Prostate gland (tissue), 2 donors: ENCODE results near the gene ZNF319. TPM values are rescaled to one million over a fixed set of nuclear protein-coding genes. Genes with fewer than 3 reads are reported as not detected.

Experiments
- DNase-seq: peaks from one replicate; pipeline ENCODE4 v3.0.0-alpha.2; 2019; ENCODE audit warnings: low spot score
- H3K27ac ChIP-seq, 2 donors: fragments of 200-600 bp; sonication (generic); 2 replicates each; pipeline ENCODE4 v1.5.1; 2017 to 2019
- H3K27me3 ChIP-seq: fragments of 200-600 bp; sonication (generic); replicated peaks from 2 replicates; pipeline ENCODE4 v1.5.1; 2019; ENCODE audit not compliant: insufficient read depth
- H3K36me3 ChIP-seq, 2 donors: fragments of 200-600 bp; sonication (generic); 1 replicate in 1 of 2; 2 replicates in 1 of 2; pipeline versions ENCODE4 v1.5.1 to v1.8.1; 2017 to 2019
- H3K4me1 ChIP-seq: fragments of 200-600 bp; sonication (generic); replicated peaks from 2 replicates; pipeline ENCODE4 v1.5.1; 2019
- H3K4me3 ChIP-seq, 2 donors: fragments of 200-600 bp; sonication (generic); 2 replicates each; pipeline ENCODE4 v1.5.1; 2017 to 2019
- H3K9me3 ChIP-seq: fragments of 200-600 bp; sonication (generic); 2 replicates; pipeline ENCODE4 v1.5.1; 2017
- CTCF ChIP-seq, 4 experiments: fragments of 200-600 bp in 2 of 4; fragments of 450-650 bp in 2 of 4; sonication (generic) in 2 of 4; IDR thresholded peaks; 1 replicate in 3 of 4; 2 replicates in 1 of 4; pipeline ENCODE4 v1.5.1; 2016 to 2019; ENCODE audit warnings: antibody characterized with exemption in 4 of 4, mild to moderate bottlenecking in 2 of 4, moderate library complexity in 2 of 4
- POLR2A ChIP-seq: fragments of 450-650 bp; IDR thresholded peaks from one replicate; pipeline ENCODE4 v1.6.1; 2016; ENCODE audit warnings: antibody characterized with exemption, mild to moderate bottlenecking
- POLR2AphosphoS5 ChIP-seq: sonication (generic); formaldehyde crosslinking; IDR thresholded peaks from one replicate; pipeline ENCODE4 v1.6.1; 2017; ENCODE audit warnings: antibody characterized with exemption
- WGBS: methylation state at CpG from one replicate; pipeline ENCODE4 v1.1.5; 2018; 5-methylcytosine and 5-hydroxymethylcytosine counted together
- intact Hi-C: fragments of 100-400 bp; cut with DNase I; formaldehyde crosslinking; loops from one replicate; pipeline ENCODE4 v1.14.2; 2022
- total RNA-seq, 2 donors: library from RNA; depleted of rRNA; stranded (reverse); fragments of >200 nt; gene quantifications; one replicate each; pipeline ENCODE4 v1.1.0, GENCODE V29; 2016

The ZNF319 gene
- total RNA-seq, 2 donors from 2014 or later, result 7.6 to 12.9 TPM

GRCh38 chr16:57959121-57959520, 41.4 kb downstream of the ZNF319 start:
- Histone ChIP-seq H3K4me3 (no peak overlapping the region), H3K36me3 (no peaks in the 10 kb centered on the region), H3K27me3 (no peaks in the 10 kb centered on the region), H3K27ac (no peak overlapping the region), H3K9me3 (no peaks in the 10 kb centered on the region), H3K4me1 (no peaks in the 10 kb centered on the region)
- WGBS, result 66% methylated on average over 8 of the region's 8 CpGs
- no peak for TF ChIP-seq CTCF (IDR thresholded peaks at IDR 0.05)
- TF ChIP-seq POLR2AphosphoS5, result no peak
- TF ChIP-seq POLR2A, result no peak
- intact Hi-C loops, result no loop called here
- DNase-seq, result no peak

- TF ChIP-seq CTCF (IDR thresholded peaks at IDR 0.05) (no peak), POLR2A (no peak), POLR2AphosphoS5 (no peak)
- Histone ChIP-seq H3K27ac (no peak overlapping the region), H3K9me3 (no peaks in the 10 kb centered on the region), H3K27me3 (no peaks in the 10 kb centered on the region), H3K36me3 (no peaks in the 10 kb centered on the region), H3K4me1 (no peaks in the 10 kb centered on the region), H3K4me3 (no peak overlapping the region)
- 57% methylated on average over 6 of the region's 6 CpGs for WGBS
- intact Hi-C loops, result no loop called here
- no peak for DNase-seq
Measured at GRCh38 chr16:57958544-57958943, 41.9 kb downstream of the ZNF319 start.

GRCh38 chr16:57957673-57958392, 42.6 kb downstream of the ZNF319 start:
- TF ChIP-seq CTCF (IDR thresholded peaks at IDR 0.05) (no peak), POLR2AphosphoS5 (no peak), POLR2A (no peak)
- Histone ChIP-seq H3K27me3 (no peaks in the 10 kb centered on the region), H3K9me3 (no peaks in the 10 kb centered on the region), H3K27ac (no peak overlapping the region), H3K36me3 (no peaks in the 10 kb centered on the region), H3K4me3 (no peak overlapping the region), H3K4me1 (no peaks in the 10 kb centered on the region)
- intact Hi-C loops, result no loop called here
- WGBS, result 77% methylated on average over 8 of the region's 8 CpGs
- DNase-seq, result no peak

GRCh38 chr16:57956924-57957672, 43.4 kb downstream of the ZNF319 start:
- H3K27me3 ChIP-seq, result no peaks in the 10 kb centered on the region
- no peaks in the 10 kb centered on the region for H3K9me3 ChIP-seq
- H3K27ac ChIP-seq, result no peak overlapping the region
- WGBS, result 81% methylated on average over 7 of the region's 8 CpGs
- DNase-seq, result no peak
- H3K4me3 ChIP-seq, result no peak overlapping the region
- no peaks in the 10 kb centered on the region for H3K4me1 ChIP-seq
- H3K36me3 ChIP-seq, result no peaks in the 10 kb centered on the region
- TF ChIP-seq POLR2A, result no peak
- no peak for TF ChIP-seq CTCF (IDR thresholded peaks at IDR 0.05)
- TF ChIP-seq POLR2AphosphoS5, result no peak
- intact Hi-C loops, result no loop called here
